Astrocyte of the spinal cord (primary cell): ENCODE results near the gene LPP.

Experiments used
- DNase-seq: peaks from one replicate; pipeline ENCODE4 v3.0.0; 2011; ENCODE audit warnings: low read depth, low spot score
- H3K4me3 ChIP-seq: 2 replicates; pipeline ENCODE4 v1.5.1; 2011; ENCODE audit warnings: low read depth, mild to moderate bottlenecking, low read length, moderate library complexity
- CTCF ChIP-seq: IDR thresholded peaks from 2 replicates; pipeline ENCODE4 v1.5.1; 2012; ENCODE audit warnings: low read depth, mild to moderate bottlenecking, low read length, inconsistent platforms
- in situ Hi-C: cut with HindIII; loops from 2 replicates; pipeline ENCODE4 v1.10.0; 2017; ENCODE audit warnings: low sequenced_read_pairs

Gene LPP

GRCh38 chr3:188202358-188203138 is 48.6 kb downstream of the LPP start:
- no peak for TF ChIP-seq CTCF
- no peak for DNase-seq
- H3K4me3 ChIP-seq, result no peak overlapping the region
- in situ Hi-C loops, result no loop called here

GRCh38 chr3:188204526-188204925 is 50.6 kb downstream of the LPP start:
- no peak overlapping the region for H3K4me3 ChIP-seq
- no peak for DNase-seq
- TF ChIP-seq CTCF, result no peak
- in situ Hi-C loops, result no loop called here

- peak; percentile 34 for TF ChIP-seq CTCF
- H3K4me3 ChIP-seq, result no peak overlapping the region
- no peak for DNase-seq
- in situ Hi-C loops, result no loop called here
Measured at GRCh38 chr3:188205992-188206416, 52.0 kb downstream of the LPP start.

GRCh38 chr3:188206787-188207186 is 52.8 kb downstream of the LPP start:
- no peak for TF ChIP-seq CTCF
- in situ Hi-C loops, result no loop called here
- H3K4me3 ChIP-seq, result no peak overlapping the region
- no peak for DNase-seq

GRCh38 chr3:188207941-188208515 is 54.1 kb downstream of the LPP start:
- in situ Hi-C loops, result no loop called here
- no peak for TF ChIP-seq CTCF
- DNase-seq, result no peak
- H3K4me3 ChIP-seq, result no peak overlapping the region

- peak; percentile 72 for DNase-seq
- H3K4me3 ChIP-seq, result no peak overlapping the region
- in situ Hi-C loops, result no loop called here
- no peak for TF ChIP-seq CTCF
Measured at GRCh38 chr3:188208516-188208981, 54.6 kb downstream of the LPP start.
